KMS-11 (cell line): ENCODE results near the gene MED16.

ENCODE experiments used
- H2AFZ ChIP-seq: fragments of 200-600 bp; sonication (generic); 2 replicates; pipeline ENCODE4 v1.6.1; 2016; ENCODE audit warnings: antibody characterized with exemption, mixed run types, low read depth
- H3K27ac ChIP-seq: fragments of 200-600 bp; sonication (generic); 2 replicates; pipeline ENCODE4 v1.6.1; 2016; ENCODE audit warnings: mild to moderate bottlenecking, mixed run types
- H3K27me3 ChIP-seq: fragments of 200-600 bp; sonication (generic); 2 replicates; pipeline ENCODE4 v1.6.1; 2017; ENCODE audit warnings: mild to moderate bottlenecking, low read depth, mixed run types, moderate library complexity; ENCODE audit not compliant: insufficient read depth
- H3K36me3 ChIP-seq: fragments of 200-600 bp; sonication (generic); 2 replicates; pipeline ENCODE4 v1.6.1; 2017; ENCODE audit warnings: mild to moderate bottlenecking, mixed run types; ENCODE audit not compliant: insufficient read depth
- H3K4me1 ChIP-seq: fragments of 200-600 bp; sonication (generic); 2 replicates; pipeline ENCODE4 v1.6.1; 2016; ENCODE audit warnings: mild to moderate bottlenecking, low read depth, mixed run types; ENCODE audit not compliant: poor library complexity, severe bottlenecking
- H3K4me2 ChIP-seq: fragments of 200-600 bp; sonication (generic); 2 replicates; pipeline ENCODE4 v1.7.0; 2016; ENCODE audit warnings: mild to moderate bottlenecking, mixed run types
- H3K4me3 ChIP-seq: fragments of 200-600 bp; sonication (generic); IDR thresholded peaks from 2 replicates; pipeline ENCODE4 v1.6.1; 2017; ENCODE audit warnings: low read depth, low read length, mixed read lengths; ENCODE audit not compliant: insufficient read depth
- H3K79me2 ChIP-seq: fragments of 200-600 bp; sonication (generic); 2 replicates; pipeline ENCODE4 v1.6.1; 2016; ENCODE audit warnings: low read depth, mixed run types; ENCODE audit not compliant: insufficient read depth
- H3K9ac ChIP-seq: fragments of 200-600 bp; sonication (generic); 2 replicates; pipeline ENCODE4 v1.6.1; 2016; ENCODE audit warnings: mild to moderate bottlenecking, mixed run types
- H4K20me1 ChIP-seq: fragments of 200-600 bp; sonication (generic); 2 replicates; pipeline ENCODE4 v1.6.1; 2016; ENCODE audit warnings: mild to moderate bottlenecking, mixed run types; ENCODE audit not compliant: insufficient read depth
- CTCF ChIP-seq: fragments of 200-600 bp; sonication (generic); conservative IDR thresholded peaks from 2 replicates; pipeline ENCODE4 v1.6.1; 2017; ENCODE audit warnings: low read depth, mild to moderate bottlenecking, antibody characterized with exemption, low read length, moderate library complexity, mixed read lengths

Gene MED16

GRCh38 chr19:863315-863620 is 29.7 kb downstream of the MED16 start:
- Histone ChIP-seq H3K36me3 (no peaks in the 10 kb centered on the region), H3K4me1 (peaks cover 3% of the 10 kb centered on the region), H4K20me1 (no peaks in the 10 kb centered on the region), H3K27ac (no peak overlapping the region), H3K79me2 (no peaks in the 10 kb centered on the region), H3K27me3 (no peaks in the 10 kb centered on the region), H3K4me3 (no peak overlapping the region), H2AFZ (no peak overlapping the region), H3K4me2 (no peak overlapping the region), H3K9ac (no peak overlapping the region)
- TF ChIP-seq CTCF = no peak

GRCh38 chr19:862581-863314 is 30.2 kb downstream of the MED16 start:
- Histone ChIP-seq H3K27ac (no peak overlapping the region), H3K9ac (no peak overlapping the region), H3K36me3 (no peaks in the 10 kb centered on the region), H3K4me2 (peak overlapping the region; percentile 31; the same call in 1 of the 2 replicates), H3K4me1 (peaks cover 3% of the 10 kb centered on the region), H2AFZ (no peak overlapping the region), H3K27me3 (no peaks in the 10 kb centered on the region), H3K4me3 (no peak overlapping the region), H4K20me1 (no peaks in the 10 kb centered on the region), H3K79me2 (no peaks in the 10 kb centered on the region)
- no peak for TF ChIP-seq CTCF

- no peak overlapping the region for H3K9ac ChIP-seq
- H3K4me1 ChIP-seq = peaks cover 3% of the 10 kb centered on the region
- no peaks in the 10 kb centered on the region for H3K27me3 ChIP-seq
- H3K4me2 ChIP-seq = no peak overlapping the region
- no peaks in the 10 kb centered on the region for H3K79me2 ChIP-seq
- H2AFZ ChIP-seq = no peak overlapping the region
- H4K20me1 ChIP-seq = no peaks in the 10 kb centered on the region
- H3K27ac ChIP-seq = no peak overlapping the region
- H3K4me3 ChIP-seq = no peak overlapping the region
- H3K36me3 ChIP-seq = no peaks in the 10 kb centered on the region
- TF ChIP-seq CTCF = 0 out of 2 replicates have a peak, but pooled peaks have one; percentile 30
These were observed 31.0 kb downstream of the MED16 start for GRCh38 chr19:861756-862580.

GRCh38 chr19:861141-861755 is 31.7 kb downstream of the MED16 start:
- no peak overlapping the region for H3K4me2 ChIP-seq
- TF ChIP-seq CTCF = no peak
- peaks cover 3% of the 10 kb centered on the region for H3K4me1 ChIP-seq
- H3K79me2 ChIP-seq = no peaks in the 10 kb centered on the region
- H3K4me3 ChIP-seq = no peak overlapping the region
- H3K27me3 ChIP-seq = no peaks in the 10 kb centered on the region
- H3K27ac ChIP-seq = no peak overlapping the region
- no peak overlapping the region for H3K9ac ChIP-seq
- no peak overlapping the region for H2AFZ ChIP-seq
- H3K36me3 ChIP-seq = no peaks in the 10 kb centered on the region
- no peaks in the 10 kb centered on the region for H4K20me1 ChIP-seq
